ENCODE measurements around the gene ESPNL. TPM values are rescaled to one million over a fixed set of nuclear protein-coding genes. Genes with fewer than 3 reads are reported as not detected.
A peak's percentile ranks its signal among the peaks of the same experiment; 100 is the strongest.

ESPNL gene
- total and polyA plus RNA-seq, 4 donors = 0.08 to 0.59 (median 0.35) TPM

- H3K4me1 ChIP-seq (ENCODE audit: control insufficient read depth in 4 of 4, insufficient read depth in 4 of 4, low read length in 3 of 4) = peaks cover 0 to 27% (median 10%) of the 10 kb centered on the region in 4 donors
- peaks cover 11 to 31% (median 25%) of the 10 kb centered on the region in 4 donors for H3K36me3 ChIP-seq (ENCODE audit: control insufficient read depth in 4 of 4, insufficient read depth in 3 of 4, low read depth in 1 of 4, low read length in 3 of 4)
- peak overlapping the region in 1 of 2 donors; percentile 84 for H3K27ac ChIP-seq (ENCODE audit: low read depth in 1 of 2, low read length in 2 of 2)
- H3K9me3 ChIP-seq (ENCODE audit: control insufficient read depth in 4 of 4, low read length in 3 of 4) = peaks cover 0 to 5% (median 0%) of the 10 kb centered on the region in 4 donors
- H3K9ac ChIP-seq (ENCODE audit: low read depth in 1 of 2, low read length in 2 of 2) = no peak overlapping the region
- H3K27me3 ChIP-seq (ENCODE audit: control insufficient read depth in 4 of 4, insufficient read depth in 4 of 4, low read length in 3 of 4) = no peaks in the 10 kb centered on the region
- TF ChIP-seq RXRA (IDR thresholded peaks at IDR 0.05) = peak in 1 of 2 donors; percentile 34
- TF ChIP-seq, protein P1, sequence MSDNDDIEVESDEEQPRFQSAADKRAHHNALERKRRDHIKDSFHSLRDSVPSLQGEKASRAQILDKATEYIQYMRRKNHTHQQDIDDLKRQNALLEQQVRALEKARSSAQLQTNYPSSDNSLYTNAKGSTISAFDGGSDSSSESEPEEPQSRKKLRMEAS (IDR thresholded peaks at IDR 0.05) = no peak
- peak in 1 of 2 donors; percentile 45 for TF ChIP-seq HNF4A (conservative IDR thresholded peaks at IDR 0.05)
- no peak for DNase-seq (ENCODE audit: low spot score)
- H3K4me3 ChIP-seq (ENCODE audit: low read depth in 1 of 3, low read length in 3 of 3) = no peak overlapping the region
- WGBS = 75% methylated on average over 16 of the region's 16 CpGs
Measured at GRCh38 chr2:238081561-238081960, 18.6 kb upstream of the ESPNL start.

GRCh38 chr2:238082151-238082550, 18.0 kb upstream of the ESPNL start:
- Histone ChIP-seq H3K27ac (ENCODE audit: low read depth in 1 of 2, low read length in 2 of 2) (no peak overlapping the region), H3K4me3 (ENCODE audit: low read depth in 1 of 3, low read length in 3 of 3) (no peak overlapping the region), H3K27me3 (ENCODE audit: control insufficient read depth in 4 of 4, insufficient read depth in 4 of 4, low read length in 3 of 4) (no peaks in the 10 kb centered on the region), H3K36me3 (ENCODE audit: control insufficient read depth in 4 of 4, insufficient read depth in 3 of 4, low read depth in 1 of 4, low read length in 3 of 4) (peaks cover 11 to 31% (median 25%) of the 10 kb centered on the region in 4 donors), H3K9ac (ENCODE audit: low read depth in 1 of 2, low read length in 2 of 2) (no peak overlapping the region), H3K4me1 (ENCODE audit: control insufficient read depth in 4 of 4, insufficient read depth in 4 of 4, low read length in 3 of 4) (peaks cover 0 to 24% (median 10%) of the 10 kb centered on the region in 4 donors), H3K9me3 (ENCODE audit: control insufficient read depth in 4 of 4, low read length in 3 of 4) (peaks cover 0 to 5% (median 0%) of the 10 kb centered on the region in 4 donors)
- no peak for DNase-seq (ENCODE audit: low spot score)
- 98% methylated on average over 17 of the region's 17 CpGs for WGBS
- TF ChIP-seq FOXA1 (IDR thresholded peaks at IDR 0.05) = no peak
- TF ChIP-seq FOXA2 (IDR thresholded peaks at IDR 0.05) = no peak
- TF ChIP-seq EGR1 (IDR thresholded peaks at IDR 0.05; ENCODE audit: low read depth in 2 of 2) = no peak
- TF ChIP-seq HNF4G (IDR thresholded peaks at IDR 0.05) = no peak
- TF ChIP-seq, protein P1 (IDR thresholded peaks at IDR 0.05) = no peak
- no peak for TF ChIP-seq ZBTB33 (IDR thresholded peaks at IDR 0.05)
- TF ChIP-seq, protein P2, sequence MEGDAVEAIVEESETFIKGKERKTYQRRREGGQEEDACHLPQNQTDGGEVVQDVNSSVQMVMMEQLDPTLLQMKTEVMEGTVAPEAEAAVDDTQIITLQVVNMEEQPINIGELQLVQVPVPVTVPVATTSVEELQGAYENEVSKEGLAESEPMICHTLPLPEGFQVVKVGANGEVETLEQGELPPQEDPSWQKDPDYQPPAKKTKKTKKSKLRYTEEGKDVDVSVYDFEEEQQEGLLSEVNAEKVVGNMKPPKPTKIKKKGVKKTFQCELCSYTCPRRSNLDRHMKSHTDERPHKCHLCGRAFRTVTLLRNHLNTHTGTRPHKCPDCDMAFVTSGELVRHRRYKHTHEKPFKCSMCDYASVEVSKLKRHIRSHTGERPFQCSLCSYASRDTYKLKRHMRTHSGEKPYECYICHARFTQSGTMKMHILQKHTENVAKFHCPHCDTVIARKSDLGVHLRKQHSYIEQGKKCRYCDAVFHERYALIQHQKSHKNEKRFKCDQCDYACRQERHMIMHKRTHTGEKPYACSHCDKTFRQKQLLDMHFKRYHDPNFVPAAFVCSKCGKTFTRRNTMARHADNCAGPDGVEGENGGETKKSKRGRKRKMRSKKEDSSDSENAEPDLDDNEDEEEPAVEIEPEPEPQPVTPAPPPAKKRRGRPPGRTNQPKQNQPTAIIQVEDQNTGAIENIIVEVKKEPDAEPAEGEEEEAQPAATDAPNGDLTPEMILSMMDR (IDR thresholded peaks at IDR 0.05; ENCODE audit: low read depth, low read length, missing input control) = no peak
- no peak for TF ChIP-seq NR2F2 (IDR thresholded peaks at IDR 0.05)
- TF ChIP-seq YY1 (IDR thresholded peaks at IDR 0.05) = no peak
- TF ChIP-seq HNF4A (conservative IDR thresholded peaks at IDR 0.05) = no peak
- no peak for TF ChIP-seq RAD21 (IDR thresholded peaks at IDR 0.05)
- no peak for TF ChIP-seq REST (IDR thresholded peaks at IDR 0.05)
